ENCODE measurements around the gene EFCC1.

EFCC1 gene

GRCh38 chr3:129018271-129018670, 17.2 kb downstream of the EFCC1 start:
- no peaks in the 10 kb centered on the region for H3K36me3 Mint-ChIP-seq (ENCODE audit: low read depth)
- peaks cover 2% of the 10 kb centered on the region for H3K9me3 Mint-ChIP-seq
- H3K27me3 Mint-ChIP-seq (ENCODE audit: low read depth) = no peaks in the 10 kb centered on the region
- H3K4me3 Mint-ChIP-seq = no peak overlapping the region
- no peak overlapping the region for H3K27ac Mint-ChIP-seq
- peaks cover 58% of the 10 kb centered on the region for H3K4me1 Mint-ChIP-seq
- TF ChIP-seq CTCF (IDR thresholded peaks at IDR 0.05; ENCODE audit: unreplicated experiment in 3 of 3) = no peak

DNA sequence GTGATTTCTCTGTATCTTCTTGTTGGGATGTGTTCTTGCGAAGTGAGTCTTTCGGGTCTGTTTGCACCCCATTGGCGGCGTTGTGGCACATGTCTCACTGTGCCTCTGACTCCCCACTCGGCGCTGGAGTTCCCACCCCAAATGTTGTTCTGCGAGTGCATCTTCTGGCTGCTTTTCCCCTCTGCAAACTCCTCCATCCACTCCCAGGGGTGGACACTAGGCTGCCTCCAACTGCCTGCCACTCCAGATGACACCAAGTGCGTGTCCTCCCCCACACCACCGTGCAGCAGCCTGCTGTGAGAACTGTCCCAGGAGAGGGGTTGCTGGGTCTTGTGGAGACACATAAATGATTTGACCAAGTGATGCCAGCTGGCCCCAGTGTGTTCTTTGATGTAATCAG, 17.6 kb downstream of the EFCC1 start:
- Mint-ChIP-seq H3K4me1 (peaks cover 59% of the 10 kb centered on the region), H3K4me3 (peak overlapping the region in 1 of 3 experiments; percentile 11), H3K36me3 (ENCODE audit: low read depth) (no peaks in the 10 kb centered on the region), H3K9me3 (peaks cover 2% of the 10 kb centered on the region), H3K27me3 (ENCODE audit: low read depth) (no peaks in the 10 kb centered on the region), H3K27ac (no peak overlapping the region)
- no peak for TF ChIP-seq CTCF (IDR thresholded peaks at IDR 0.05; ENCODE audit: unreplicated experiment in 3 of 3)

- Mint-ChIP-seq H3K36me3 (ENCODE audit: low read depth) (no peaks in the 10 kb centered on the region), H3K27me3 (ENCODE audit: low read depth) (no peaks in the 10 kb centered on the region), H3K27ac (no peak overlapping the region), H3K4me3 (no peak overlapping the region), H3K9me3 (peaks cover 2% of the 10 kb centered on the region), H3K4me1 (peaks cover 62% of the 10 kb centered on the region)
- TF ChIP-seq CTCF (IDR thresholded peaks at IDR 0.05; ENCODE audit: unreplicated experiment in 3 of 3) = no peak
Observed at GRCh38 chr3:129019266-129019665, 18.2 kb downstream of the EFCC1 start.

GRCh38 chr3:129020691-129021090, 19.6 kb downstream of the EFCC1 start:
- Mint-ChIP-seq H3K36me3 (ENCODE audit: low read depth) (no peaks in the 10 kb centered on the region), H3K4me1 (peaks cover 59% of the 10 kb centered on the region), H3K4me3 (no peak overlapping the region), H3K9me3 (peaks cover 5% of the 10 kb centered on the region), H3K27me3 (ENCODE audit: low read depth) (no peaks in the 10 kb centered on the region), H3K27ac (no peak overlapping the region)
- no peak for TF ChIP-seq CTCF (IDR thresholded peaks at IDR 0.05; ENCODE audit: unreplicated experiment in 3 of 3)

DNA sequence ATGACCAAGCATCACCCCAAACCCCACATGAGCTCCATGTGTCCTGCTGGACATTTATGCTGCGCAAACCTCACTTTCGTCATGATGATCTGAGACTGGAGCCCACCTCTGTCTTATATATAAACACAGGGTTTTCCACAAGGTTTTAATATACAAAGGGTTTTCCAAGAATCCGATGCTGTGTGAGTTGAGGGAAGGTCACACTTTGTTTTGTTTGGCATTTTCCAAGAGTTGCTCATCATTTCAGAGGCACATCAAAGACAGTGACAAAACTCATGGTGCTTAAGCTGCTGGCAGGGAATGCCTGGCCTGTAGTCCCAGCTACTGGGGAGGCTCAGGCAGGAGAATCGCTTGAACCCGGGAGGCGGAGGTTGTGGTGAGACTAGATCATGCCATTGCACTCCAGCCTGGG, 20.0 kb downstream of the EFCC1 start:
- Mint-ChIP-seq H3K27ac (no peak overlapping the region), H3K4me3 (no peak overlapping the region), H3K36me3 (ENCODE audit: low read depth) (no peaks in the 10 kb centered on the region), H3K4me1 (peaks cover 59% of the 10 kb centered on the region), H3K9me3 (peaks cover 5% of the 10 kb centered on the region), H3K27me3 (ENCODE audit: low read depth) (no peaks in the 10 kb centered on the region)
- TF ChIP-seq CTCF (IDR thresholded peaks at IDR 0.05; ENCODE audit: unreplicated experiment in 3 of 3) = no peak

- H3K9me3 Mint-ChIP-seq = peaks cover 5% of the 10 kb centered on the region
- peak overlapping the region; percentile 21 to 81 (median 77) for H3K27ac Mint-ChIP-seq
- TF ChIP-seq CTCF (IDR thresholded peaks at IDR 0.05; ENCODE audit: unreplicated experiment in 3 of 3) = no peak
- no peaks in the 10 kb centered on the region for H3K36me3 Mint-ChIP-seq (ENCODE audit: low read depth)
- H3K4me1 Mint-ChIP-seq = peaks cover 61% of the 10 kb centered on the region
- peaks cover 3% of the 10 kb centered on the region for H3K27me3 Mint-ChIP-seq (ENCODE audit: low read depth)
- H3K4me3 Mint-ChIP-seq = no peak overlapping the region
Observed at GRCh38 chr3:129022114-129023007, 21.3 kb downstream of the EFCC1 start.
